22Rv1 (cell line): ENCODE results near the gene ARID3B.

Experiments
- CTCF ChIP-seq: fragments of 450-650 bp; IDR thresholded peaks from 2 replicates; pipeline ENCODE4 v1.5.1; 2017; ENCODE audit warnings: mild to moderate bottlenecking
- ZFX ChIP-seq: fragments of 450-650 bp; IDR thresholded peaks from 2 replicates; pipeline ENCODE4 v1.6.1; 2017; ENCODE audit warnings: antibody characterized with exemption, borderline replicate concordance

GRCh38 chr15:74611341-74611740 lies 70.3 kb downstream of the ARID3B start:
- TF ChIP-seq CTCF (no peak), ZFX (no peak)
